IMR-90 (cell line): ENCODE results near the gene FGD5. TPM values are rescaled to one million over a fixed set of nuclear protein-coding genes. Genes with fewer than 3 reads are reported as not detected.

Source experiments
- ATAC-seq: fragments of 200-7000 bp; cut with Tn5 transposase; 2 replicates; pipeline ENCODE4 v1.9.1; 2020; ENCODE audit warnings: low read depth, mild to moderate bottlenecking, moderate library complexity
- BruUV-seq: library from RNA; stranded (reverse); fragments of 400-500 nt; replicated peaks from 2 replicates; lab custom pipeline; 2021; lab: Mats Ljungman, UMichigan
- CTCF ChIA-PET: fragments of 300-600 bp; formaldehyde crosslinking; extraction: SDS; loops from one replicate; lab custom pipeline; 2021; ENCODE audit warnings: antibody characterized with exemption; lab: Yijun Ruan, JAX
- POLR2A ChIA-PET: fragments of 300-600 bp; sonication (Branson Sonifier 250); formaldehyde crosslinking; loops from one replicate; lab custom pipeline; 2022; ENCODE audit warnings: antibody characterized with exemption; ENCODE audit not compliant: unreplicated experiment; lab: Charles Lee
- DNase-seq: peaks from one replicate; pipeline ENCODE4 v3.0.0; 2013
- H2AFZ ChIP-seq: replicated peaks from 2 replicates; pipeline ENCODE3; 2013; ENCODE audit warnings: low read length, mild to moderate bottlenecking; ENCODE audit not compliant: poor library complexity
- H2AK5ac ChIP-seq: 2 replicates; pipeline ENCODE4 v1.6.1; 2013; ENCODE audit warnings: low read depth, low read length, inconsistent platforms
- H2AK9ac ChIP-seq: replicated peaks from 2 replicates; pipeline ENCODE3; 2013; ENCODE audit warnings: mild to moderate bottlenecking, low read depth, low read length, moderate library complexity; ENCODE audit not compliant: poor library complexity
- H2BK120ac ChIP-seq: 2 replicates; pipeline ENCODE4 v1.6.1; 2013; ENCODE audit warnings: low read depth, low read length, inconsistent platforms
- H2BK15ac ChIP-seq: 3 replicates; pipeline ENCODE4 v1.6.1; 2013; ENCODE audit warnings: low read depth, low read length, inconsistent platforms
- H2BK20ac ChIP-seq: 2 replicates; pipeline ENCODE4 v1.6.1; 2013; ENCODE audit warnings: low read depth, mild to moderate bottlenecking, inconsistent platforms, low read length, moderate library complexity
- H2BK5ac ChIP-seq: 2 replicates; pipeline ENCODE4 v1.6.1; 2013; ENCODE audit warnings: mild to moderate bottlenecking, low read depth, low read length, inconsistent platforms; ENCODE audit not compliant: poor library complexity, severe bottlenecking
- H3K14ac ChIP-seq: replicated peaks from 2 replicates; pipeline ENCODE4 v1.6.1; 2013; ENCODE audit warnings: low read depth, low read length, inconsistent platforms
- H3K18ac ChIP-seq: 2 replicates; pipeline ENCODE4 v1.6.1; 2013; ENCODE audit warnings: low read depth, low read length, control low read depth
- H3K23ac ChIP-seq: 2 replicates; pipeline ENCODE4 v1.6.1; 2013; ENCODE audit warnings: low read depth, low read length, inconsistent platforms
- H3K27ac ChIP-seq: 2 replicates; pipeline ENCODE4 v1.5.1; 2013; ENCODE audit warnings: mild to moderate bottlenecking, control low read depth, low read length; ENCODE audit not compliant: insufficient read depth
- H3K27me3 ChIP-seq: 2 replicates; pipeline ENCODE4 v1.6.1; 2013; ENCODE audit warnings: low read length; ENCODE audit not compliant: control insufficient read depth, insufficient read depth
- H3K36me3 ChIP-seq: 2 replicates; pipeline ENCODE4 v1.6.1; 2013; ENCODE audit warnings: low read length, mixed read lengths; ENCODE audit not compliant: control insufficient read depth, insufficient read depth
- H3K4ac ChIP-seq: 2 replicates; pipeline ENCODE4 v1.6.1; 2013; ENCODE audit warnings: low read depth, low read length, inconsistent platforms
- H3K4me1 ChIP-seq: 2 replicates; pipeline ENCODE4 v1.6.1; 2013; ENCODE audit warnings: low read length, mixed read lengths; ENCODE audit not compliant: control insufficient read depth, insufficient read depth
- H3K4me2 ChIP-seq: 2 replicates; pipeline ENCODE4 v1.6.1; 2013; ENCODE audit warnings: low read depth, mild to moderate bottlenecking, control low read depth, low read length, moderate library complexity
- H3K4me3 ChIP-seq: 2 replicates; pipeline ENCODE4 v1.5.1; 2013; ENCODE audit warnings: low read depth, mild to moderate bottlenecking, control low read depth, low read length, moderate library complexity; ENCODE audit not compliant: insufficient read depth
- H3K56ac ChIP-seq: 2 replicates; pipeline ENCODE4 v1.6.1; 2013; ENCODE audit warnings: low read length, inconsistent platforms; ENCODE audit not compliant: insufficient read depth; ENCODE audit errors: extremely low read depth
- H3K79me1 ChIP-seq, 2 experiments: 2 replicates each; pipeline ENCODE4 v1.6.1; 2013; ENCODE audit warnings: low read length in 2 of 2, inconsistent platforms in 1 of 2, low read depth in 1 of 2
- H3K9ac ChIP-seq: 2 replicates; pipeline ENCODE4 v1.6.1; 2013; ENCODE audit warnings: low read depth, low read length, control low read depth
- H3K9me1 ChIP-seq: 2 replicates; pipeline ENCODE4 v1.6.1; 2013; ENCODE audit warnings: low read length, inconsistent platforms; ENCODE audit not compliant: insufficient read depth
- H3K9me3 ChIP-seq: 2 replicates; pipeline ENCODE4 v1.6.1; 2013; ENCODE audit warnings: low read length; ENCODE audit not compliant: control insufficient read depth, insufficient read depth
- H4K20me1 ChIP-seq: 2 replicates; pipeline ENCODE4 v1.6.1; 2013; ENCODE audit warnings: low read length, inconsistent platforms; ENCODE audit not compliant: insufficient read depth
- H4K5ac ChIP-seq: 2 replicates; pipeline ENCODE4 v1.6.1; 2013; ENCODE audit warnings: mild to moderate bottlenecking, low read depth, low read length, control low read depth
- H4K8ac ChIP-seq, 2 experiments: 2 replicates each; pipeline ENCODE4 v1.6.1; 2013; ENCODE audit warnings: low read depth in 2 of 2, low read length in 2 of 2, control low read depth in 1 of 2, inconsistent platforms in 1 of 2
- H4K91ac ChIP-seq: 2 replicates; pipeline ENCODE4 v1.6.1; 2013; ENCODE audit warnings: low read depth, low read length, inconsistent platforms; ENCODE audit not compliant: insufficient read depth
- BHLHE40 ChIP-seq: fragments of 150-350 bp; IDR thresholded peaks from 2 replicates; pipeline ENCODE4 v1.6.1; 2016; ENCODE audit warnings: mild to moderate bottlenecking, low read depth, low read length
- CEBPB ChIP-seq: IDR thresholded peaks from 2 replicates; pipeline ENCODE4 v1.6.1; 2012; ENCODE audit warnings: low read depth, low read length, improper control_type of control experiment
- CHD1 ChIP-seq: IDR thresholded peaks from 2 replicates; pipeline ENCODE4 v1.6.1; 2012; ENCODE audit warnings: low read depth, low read length, improper control_type of control experiment
- CTCF ChIP-seq: conservative IDR thresholded peaks from 2 replicates; pipeline ENCODE4 v1.5.1; 2012; ENCODE audit warnings: mild to moderate bottlenecking, low read depth, low read length, improper control_type of control experiment
- ELK1 ChIP-seq: fragments of 150-350 bp; IDR thresholded peaks from 2 replicates; pipeline ENCODE4 v1.6.1; 2016; ENCODE audit warnings: low read depth, mild to moderate bottlenecking, low read length, moderate library complexity, borderline replicate concordance
- FOS ChIP-seq: fragments of 150-350 bp; IDR thresholded peaks from 2 replicates; pipeline ENCODE4 v1.6.1; 2016; ENCODE audit warnings: low read depth, low read length
- MAFK ChIP-seq: IDR thresholded peaks from 2 replicates; pipeline ENCODE4 v1.6.1; 2012; ENCODE audit warnings: low read depth, low read length, improper control_type of control experiment
- MAZ ChIP-seq: IDR thresholded peaks from 2 replicates; pipeline ENCODE4 v1.6.1; 2012; ENCODE audit warnings: low read depth, mild to moderate bottlenecking, low read length, improper control_type of control experiment, moderate library complexity, borderline replicate concordance
- MXI1 ChIP-seq: IDR thresholded peaks from 2 replicates; pipeline ENCODE4 v1.6.1; 2012; ENCODE audit warnings: low read depth, mild to moderate bottlenecking, low read length, moderate library complexity, borderline replicate concordance
- NFE2L2 ChIP-seq: fragments of 150-350 bp; IDR thresholded peaks from 2 replicates; pipeline ENCODE4 v1.6.1; 2016; ENCODE audit warnings: low read depth, mild to moderate bottlenecking, low read length
- POLR2A ChIP-seq: IDR thresholded peaks from 2 replicates; pipeline ENCODE4 v1.6.1; 2012; ENCODE audit warnings: mild to moderate bottlenecking, low read depth, low read length
- RAD21 ChIP-seq: IDR thresholded peaks from 2 replicates; pipeline ENCODE4 v1.6.1; 2012; ENCODE audit warnings: low read length, improper control_type of control experiment
- RCOR1 ChIP-seq: IDR thresholded peaks from 2 replicates; pipeline ENCODE4 v1.6.1; 2012; ENCODE audit warnings: mild to moderate bottlenecking, low read length, improper control_type of control experiment; ENCODE audit not compliant: insufficient replicate concordance
- RFX5 ChIP-seq: IDR thresholded peaks from 2 replicates; pipeline ENCODE4 v1.8.0; 2012; ENCODE audit warnings: low read depth, mild to moderate bottlenecking, low read length, moderate library complexity
- SMC3 ChIP-seq: fragments of 150-350 bp; IDR thresholded peaks from 2 replicates; pipeline ENCODE4 v1.6.1; 2016; ENCODE audit warnings: low read depth, mild to moderate bottlenecking, antibody characterized with exemption, low read length, moderate library complexity
- USF2 ChIP-seq: fragments of 150-350 bp; IDR thresholded peaks from 2 replicates; pipeline ENCODE4 v1.6.1; 2017; ENCODE audit warnings: mild to moderate bottlenecking, antibody characterized with exemption, low read length, low read depth
- WGBS, 2 experiments: methylation state at CpG; one replicate each; pipeline versions ENCODE4 v1.1.5 to v1.1.7; 2013; ENCODE audit warnings: missing lambda C conversion rate in 2 of 2; ENCODE audit not compliant: insufficient read length in 1 of 2; ENCODE audit errors: extremely low coverage in 2 of 2; 5-methylcytosine and 5-hydroxymethylcytosine counted together
- dilution Hi-C: fragments of 300-500 bp; cut with HindIII; formaldehyde crosslinking; loops from one replicate; pipeline ENCODE4 v1.14.3; 2018; ENCODE audit warnings: low sequenced_read_pairs; ENCODE audit not compliant: unreplicated experiment
- in situ Hi-C: fragments of 300-500 bp; cut with MboI; formaldehyde crosslinking; loops from 3 replicates; pipeline ENCODE4 v1.14.3; 2019; ENCODE audit warnings: low sequenced_read_pairs, inconsistent platforms, mixed read lengths
- intact Hi-C: fragments of 100-400 bp; cut with micrococcal nuclease; formaldehyde crosslinking; loops from 2 replicates; pipeline ENCODE4 v1.10.0; 2022
- polyA plus RNA-seq, 3 experiments: library from polyadenylated mRNA; depleted of rRNA; stranded (reverse); fragments of >200 nt; gene quantifications; 2 replicates each; pipeline ENCODE4 v1.2.3, GENCODE V29; 2012; ENCODE audit warnings: low replicate concordance in 1 of 3
- total RNA-seq: library from RNA; depleted of rRNA; stranded (reverse); fragments of >200 nt; gene quantifications from 2 replicates; pipeline ENCODE4 v1.2.3, GENCODE V29; 2012

The FGD5 gene
- total and polyA plus RNA-seq, 2 of the 4 experiments (the other 2 are of a cell fraction), result not detected

- TF ChIP-seq RAD21 (no peak), NFE2L2 (no peak), SMC3 (no peak), FOS (no peak), MAZ (no peak), RCOR1 (no peak), POLR2A (no peak), USF2 (no peak), ELK1 (no peak), CTCF (no peak), CEBPB (no peak), BHLHE40 (no peak), MXI1 (no peak), CHD1 (no peak), RFX5 (no peak), MAFK (no peak)
- Histone ChIP-seq H3K9me3 (no peaks in the 10 kb centered on the region), H3K56ac (no peak overlapping the region), H4K20me1 (no peaks in the 10 kb centered on the region), H2BK5ac (no peak overlapping the region), H4K8ac (no peak overlapping the region), H2BK15ac (no peak overlapping the region), H2BK120ac (no peak overlapping the region), H2BK20ac (no peak overlapping the region), H3K9ac (no peak overlapping the region), H3K4me3 (no peak overlapping the region), H3K4ac (no peak overlapping the region), H3K79me1 (no peaks in the 10 kb centered on the region), H3K18ac (no peak overlapping the region), H3K27ac (no peak overlapping the region), H3K14ac (no peak overlapping the region), H3K36me3 (no peaks in the 10 kb centered on the region), H2AK5ac (no peak overlapping the region), H2AFZ (no peak overlapping the region), H4K91ac (no peak overlapping the region), H2AK9ac (no peak overlapping the region), H3K27me3 (peaks cover 30% of the 10 kb centered on the region), H3K9me1 (no peaks in the 10 kb centered on the region), H4K5ac (no peak overlapping the region), H3K23ac (no peak overlapping the region), H3K4me2 (no peak overlapping the region), H3K4me1 (no peaks in the 10 kb centered on the region)
- ChIA-PET CTCF (no interaction called here), POLR2A (no interaction called here)
- intact Hi-C loops (no loop called here), dilution Hi-C loops (no loop called here), in situ Hi-C loops (no loop called here)
- no CpG with 5 or more reads among the region's 7 CpGs for WGBS, 2 experiments
- no peak for ATAC-seq
- no TSS peak for BruUV-seq
- DNase-seq, result no peak
Measured at GRCh38 chr3:14839236-14839635, 20.5 kb downstream of the FGD5 start.
